BJ (cell line): ENCODE measurements around the gene WIZ. TPM values are rescaled to one million over a fixed set of nuclear protein-coding genes. Genes with fewer than 3 reads are reported as not detected.

ENCODE experiments used
- CTCF ChIA-PET: fragments of 350-600 bp; formaldehyde crosslinking; extraction: SDS; loops from one replicate; lab custom pipeline; 2021; ENCODE audit warnings: antibody characterized with exemption, inconsistent platforms; lab: Yijun Ruan, JAX
- POLR2A ChIA-PET: fragments of 300-600 bp; sonication (Branson Sonifier 250); formaldehyde crosslinking; extraction: SDS; loops from one replicate; lab custom pipeline; 2021; ENCODE audit warnings: antibody characterized with exemption; lab: Charles Lee
- DNase-seq: peaks from one replicate; pipeline ENCODE4 v3.0.0-alpha.2; 2011; ENCODE audit warnings: low read depth
- H3K27me3 ChIP-seq: 2 replicates; pipeline ENCODE4 v1.6.0; 2011; ENCODE audit warnings: low read length; ENCODE audit not compliant: control insufficient read depth, insufficient read depth
- H3K36me3 ChIP-seq: 2 replicates; pipeline ENCODE4 v1.5.1; 2011; ENCODE audit warnings: low read length; ENCODE audit not compliant: control insufficient read depth, insufficient read depth
- H3K4me3 ChIP-seq: 2 replicates; pipeline ENCODE4 v1.5.1; 2011; ENCODE audit warnings: low read depth, mild to moderate bottlenecking, control low read depth, low read length
- polyA plus RNA-seq: library from polyadenylated mRNA; depleted of rRNA; stranded (reverse); fragments of >200 nt; gene quantifications from 2 replicates; pipeline ENCODE4 v1.2.3, GENCODE V29; 2011
- TF ChIP-seq, protein P1 (sequence below): IDR thresholded peaks from 2 replicates; pipeline ENCODE4 v1.5.1; 2011; ENCODE audit warnings: low read depth, mild to moderate bottlenecking, control low read depth, inconsistent platforms, low read length, moderate library complexity; ENCODE audit not compliant: insufficient read depth

The WIZ gene
- polyA plus RNA-seq, 1 experiment, result 10.9 TPM

DNA sequence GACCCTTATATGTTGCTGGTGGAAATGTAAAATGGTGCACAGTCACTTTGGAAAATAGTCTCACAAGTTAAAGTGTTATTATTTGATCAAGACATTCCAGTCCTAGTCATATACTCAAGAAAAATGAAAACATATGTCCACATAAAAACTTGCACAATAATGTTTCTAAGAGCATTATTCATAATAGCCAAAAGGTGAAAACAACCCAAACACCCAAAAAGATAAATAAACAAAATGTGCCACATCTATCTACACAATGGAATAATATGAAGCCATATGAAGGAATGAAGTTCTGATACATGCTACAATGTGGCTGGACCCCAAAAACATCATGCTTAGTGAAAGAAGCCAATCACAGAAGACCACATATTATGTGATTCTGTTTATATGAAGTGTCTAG lies 55.8 kb downstream of the WIZ start:
- ChIA-PET POLR2A (no interaction called here), CTCF (interaction anchor here (0.6 to 1.0 kb wide), 3 partner anchors 24 to 822 kb away, joined by 3 to 4 read pairs (median 4); partner anchors contain the start of gene NDUFB7)
- Histone ChIP-seq H3K36me3 (peaks cover 28% of the 10 kb centered on the region), H3K4me3 (no peak overlapping the region), H3K27me3 (no peaks in the 10 kb centered on the region)
- TF ChIP-seq, protein P1, sequence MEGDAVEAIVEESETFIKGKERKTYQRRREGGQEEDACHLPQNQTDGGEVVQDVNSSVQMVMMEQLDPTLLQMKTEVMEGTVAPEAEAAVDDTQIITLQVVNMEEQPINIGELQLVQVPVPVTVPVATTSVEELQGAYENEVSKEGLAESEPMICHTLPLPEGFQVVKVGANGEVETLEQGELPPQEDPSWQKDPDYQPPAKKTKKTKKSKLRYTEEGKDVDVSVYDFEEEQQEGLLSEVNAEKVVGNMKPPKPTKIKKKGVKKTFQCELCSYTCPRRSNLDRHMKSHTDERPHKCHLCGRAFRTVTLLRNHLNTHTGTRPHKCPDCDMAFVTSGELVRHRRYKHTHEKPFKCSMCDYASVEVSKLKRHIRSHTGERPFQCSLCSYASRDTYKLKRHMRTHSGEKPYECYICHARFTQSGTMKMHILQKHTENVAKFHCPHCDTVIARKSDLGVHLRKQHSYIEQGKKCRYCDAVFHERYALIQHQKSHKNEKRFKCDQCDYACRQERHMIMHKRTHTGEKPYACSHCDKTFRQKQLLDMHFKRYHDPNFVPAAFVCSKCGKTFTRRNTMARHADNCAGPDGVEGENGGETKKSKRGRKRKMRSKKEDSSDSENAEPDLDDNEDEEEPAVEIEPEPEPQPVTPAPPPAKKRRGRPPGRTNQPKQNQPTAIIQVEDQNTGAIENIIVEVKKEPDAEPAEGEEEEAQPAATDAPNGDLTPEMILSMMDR, result no peak
- peak; percentile 36 for DNase-seq

DNA sequence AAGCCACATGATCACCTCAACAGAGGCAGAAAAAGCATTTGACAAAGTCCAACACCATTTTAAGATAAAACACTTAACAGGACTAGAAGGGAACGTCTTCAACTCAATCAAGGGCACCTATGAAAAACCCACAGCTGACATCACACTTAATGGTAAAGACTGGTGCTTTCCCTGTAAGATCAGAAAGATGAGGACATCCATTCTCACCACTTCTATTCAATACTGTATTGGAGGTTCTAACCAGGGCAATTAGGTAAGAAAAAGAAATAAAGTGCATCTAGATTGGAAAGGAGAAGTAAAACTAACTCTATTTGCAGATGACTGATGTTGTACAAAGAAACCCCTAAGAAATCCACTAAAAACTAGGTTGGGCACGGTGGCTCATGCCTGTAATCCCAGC lies 58.9 kb downstream of the WIZ start:
- DNase-seq, result no peak
- Histone ChIP-seq H3K36me3 (peaks cover 5% of the 10 kb centered on the region), H3K27me3 (no peaks in the 10 kb centered on the region), H3K4me3 (no peak overlapping the region)
- CTCF ChIA-PET, result no interaction called here
- TF ChIP-seq, protein P1, result no peak
- POLR2A ChIA-PET, result no interaction called here

DNA sequence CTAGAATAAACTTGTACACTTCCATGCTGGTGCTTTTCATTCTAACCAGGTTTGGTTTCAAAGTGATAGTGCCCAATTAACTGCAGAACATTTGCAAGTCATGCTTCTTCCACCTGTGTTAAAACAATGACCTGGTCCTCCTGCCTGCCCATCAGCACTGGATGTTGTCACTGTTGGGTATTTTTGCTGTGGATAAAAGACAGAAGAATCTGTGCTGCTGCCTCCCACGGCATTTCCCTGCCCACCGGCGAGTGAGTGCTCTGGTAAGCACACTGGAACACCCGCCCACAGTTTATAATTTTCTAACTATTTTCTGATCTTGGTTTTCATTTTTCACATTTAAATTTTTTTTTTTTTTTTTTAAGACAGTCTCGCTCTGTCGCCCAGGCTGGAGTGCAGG lies 67.9 kb downstream of the WIZ start:
- DNase-seq, result no peak
- ChIA-PET POLR2A (no interaction called here), CTCF (no interaction called here)
- no peaks in the 10 kb centered on the region for H3K27me3 ChIP-seq
- TF ChIP-seq, protein P1, result no peak
- no peak overlapping the region for H3K4me3 ChIP-seq
- H3K36me3 ChIP-seq, result peaks cover 1% of the 10 kb centered on the region

DNA sequence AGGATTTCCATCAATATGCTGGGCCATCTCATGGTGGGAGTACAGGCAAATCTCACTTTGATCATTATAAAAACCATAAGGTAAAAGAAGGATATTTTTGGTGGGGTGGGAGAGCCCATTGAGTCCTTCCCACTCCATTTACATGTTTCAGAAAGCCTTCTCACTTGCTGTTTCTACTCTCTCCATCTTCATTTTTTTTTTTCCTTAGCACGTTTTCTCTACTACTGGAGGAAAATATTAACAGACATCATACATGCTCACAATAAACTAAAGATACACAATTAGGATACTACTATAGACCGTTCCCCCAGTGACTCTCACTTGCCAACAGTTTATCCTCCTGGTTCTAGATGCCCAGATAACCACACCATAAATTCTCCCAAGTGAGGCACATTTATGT lies 68.3 kb downstream of the WIZ start:
- Histone ChIP-seq H3K4me3 (no peak overlapping the region), H3K27me3 (no peaks in the 10 kb centered on the region), H3K36me3 (peaks cover under 1% of the 10 kb centered on the region)
- CTCF ChIA-PET, result no interaction called here
- POLR2A ChIA-PET, result no interaction called here
- TF ChIP-seq, protein P1, result no peak
- DNase-seq, result no peak

DNA sequence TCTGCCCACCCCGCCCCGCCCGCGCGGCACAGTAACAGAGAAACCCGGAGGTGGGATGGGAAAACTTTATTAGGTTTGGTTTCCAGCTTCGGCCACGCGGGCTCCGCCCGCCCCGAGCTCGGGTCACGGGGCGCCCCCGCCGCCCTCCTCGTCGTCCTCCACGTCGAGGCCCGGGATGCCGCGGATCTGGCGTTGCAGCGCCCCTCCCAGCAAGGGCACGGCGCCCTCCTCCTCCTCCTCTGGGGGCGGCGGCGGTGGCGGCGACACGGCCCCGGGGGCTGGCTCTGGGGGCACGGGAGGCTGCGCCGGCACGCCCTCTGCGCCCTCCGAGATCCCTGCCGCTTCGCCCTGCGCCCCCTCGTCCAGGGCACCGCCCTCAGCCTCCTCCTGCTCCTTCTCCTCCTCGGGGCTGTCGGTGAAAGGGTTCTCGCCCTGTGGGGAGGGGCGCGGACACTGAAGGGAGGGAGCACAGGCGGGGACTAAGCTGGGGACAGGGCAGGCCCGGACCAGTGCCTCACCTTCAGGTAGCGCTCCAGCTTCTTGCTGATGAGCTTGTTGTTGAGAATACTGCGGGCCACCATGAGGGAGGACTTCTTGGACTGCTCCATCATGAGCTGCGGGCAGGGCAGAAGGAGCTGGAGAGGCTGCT lies 69.6 kb downstream of the WIZ start:
- CTCF ChIA-PET, result interaction anchor here (1.2 to 1.9 kb wide), 3 partner anchors 39 to 58 kb away, joined by 3 to 8 read pairs (median 4); partner anchors contain the start of gene AKAP8L
- TF ChIP-seq, protein P1, result no peak
- Histone ChIP-seq H3K4me3 (peak overlapping the region; percentile 38), H3K36me3 (no peaks in the 10 kb centered on the region; the same call in 1 of the 2 replicates), H3K27me3 (no peaks in the 10 kb centered on the region)
- POLR2A ChIA-PET, result interaction anchor here (0.5 kb wide), 1 partner anchor 698 kb away, joined by 4 read pairs; no protein-coding TSS in a partner anchor
- no peak for DNase-seq
